BJ (cell line): ENCODE measurements around the gene CA10. TPM values are rescaled to one million over a fixed set of nuclear protein-coding genes. Genes with fewer than 3 reads are reported as not detected.

Experiments used
- CTCF ChIA-PET: fragments of 350-600 bp; formaldehyde crosslinking; extraction: SDS; loops from one replicate; lab custom pipeline; 2021; ENCODE audit warnings: antibody characterized with exemption, inconsistent platforms; lab: Yijun Ruan, JAX
- POLR2A ChIA-PET: fragments of 300-600 bp; sonication (Branson Sonifier 250); formaldehyde crosslinking; extraction: SDS; loops from one replicate; lab custom pipeline; 2021; ENCODE audit warnings: antibody characterized with exemption; lab: Charles Lee
- DNase-seq: peaks from one replicate; pipeline ENCODE4 v3.0.0-alpha.2; 2011; ENCODE audit warnings: low read depth
- H3K27me3 ChIP-seq: 2 replicates; pipeline ENCODE4 v1.6.0; 2011; ENCODE audit warnings: low read length; ENCODE audit not compliant: control insufficient read depth, insufficient read depth
- H3K36me3 ChIP-seq: 2 replicates; pipeline ENCODE4 v1.5.1; 2011; ENCODE audit warnings: low read length; ENCODE audit not compliant: control insufficient read depth, insufficient read depth
- H3K4me3 ChIP-seq: 2 replicates; pipeline ENCODE4 v1.5.1; 2011; ENCODE audit warnings: low read depth, mild to moderate bottlenecking, control low read depth, low read length
- CTCF ChIP-seq: IDR thresholded peaks from 2 replicates; pipeline ENCODE4 v1.5.1; 2011; ENCODE audit warnings: low read depth, mild to moderate bottlenecking, control low read depth, inconsistent platforms, low read length, moderate library complexity; ENCODE audit not compliant: insufficient read depth
- polyA plus RNA-seq: library from polyadenylated mRNA; depleted of rRNA; stranded (reverse); fragments of >200 nt; gene quantifications from 2 replicates; pipeline ENCODE4 v1.2.3, GENCODE V29; 2011

CA10 gene
- polyA plus RNA-seq, 1 experiment, result not detected

GRCh38 chr17:51813784-51814174 is 344.7 kb downstream of the CA10 start:
- no peak overlapping the region for H3K4me3 ChIP-seq
- H3K36me3 ChIP-seq, result no peaks in the 10 kb centered on the region
- no peak for DNase-seq
- TF ChIP-seq CTCF, result no peak
- POLR2A ChIA-PET, result no interaction called here
- H3K27me3 ChIP-seq, result no peaks in the 10 kb centered on the region
- CTCF ChIA-PET, result no interaction called here

GRCh38 chr17:51813140-51813783 is 345.3 kb downstream of the CA10 start:
- POLR2A ChIA-PET, result no interaction called here
- Histone ChIP-seq H3K36me3 (no peaks in the 10 kb centered on the region), H3K4me3 (no peak overlapping the region), H3K27me3 (no peaks in the 10 kb centered on the region)
- TF ChIP-seq CTCF, result no peak
- DNase-seq, result no peak
- CTCF ChIA-PET, result no interaction called here

- no peak overlapping the region for H3K4me3 ChIP-seq
- H3K36me3 ChIP-seq, result no peaks in the 10 kb centered on the region
- no peaks in the 10 kb centered on the region for H3K27me3 ChIP-seq
- ChIA-PET CTCF (no interaction called here), POLR2A (no interaction called here)
- DNase-seq, result no peak
- TF ChIP-seq CTCF, result no peak
Measured at GRCh38 chr17:51807460-51807859, 351.1 kb downstream of the CA10 start.

GRCh38 chr17:51805765-51806164 is 352.7 kb downstream of the CA10 start:
- H3K27me3 ChIP-seq, result no peaks in the 10 kb centered on the region
- no peak overlapping the region for H3K4me3 ChIP-seq
- CTCF ChIA-PET, result no interaction called here
- TF ChIP-seq CTCF, result no peak
- POLR2A ChIA-PET, result no interaction called here
- no peak for DNase-seq
- H3K36me3 ChIP-seq, result no peaks in the 10 kb centered on the region

GRCh38 chr17:51805185-51805584 is 353.3 kb downstream of the CA10 start:
- no peaks in the 10 kb centered on the region for H3K36me3 ChIP-seq
- DNase-seq, result no peak
- TF ChIP-seq CTCF, result no peak
- ChIA-PET POLR2A (no interaction called here), CTCF (no interaction called here)
- no peak overlapping the region for H3K4me3 ChIP-seq
- H3K27me3 ChIP-seq, result no peaks in the 10 kb centered on the region
